Measurements from ENCODE around the gene TMC8.

TMC8 gene

DNA sequence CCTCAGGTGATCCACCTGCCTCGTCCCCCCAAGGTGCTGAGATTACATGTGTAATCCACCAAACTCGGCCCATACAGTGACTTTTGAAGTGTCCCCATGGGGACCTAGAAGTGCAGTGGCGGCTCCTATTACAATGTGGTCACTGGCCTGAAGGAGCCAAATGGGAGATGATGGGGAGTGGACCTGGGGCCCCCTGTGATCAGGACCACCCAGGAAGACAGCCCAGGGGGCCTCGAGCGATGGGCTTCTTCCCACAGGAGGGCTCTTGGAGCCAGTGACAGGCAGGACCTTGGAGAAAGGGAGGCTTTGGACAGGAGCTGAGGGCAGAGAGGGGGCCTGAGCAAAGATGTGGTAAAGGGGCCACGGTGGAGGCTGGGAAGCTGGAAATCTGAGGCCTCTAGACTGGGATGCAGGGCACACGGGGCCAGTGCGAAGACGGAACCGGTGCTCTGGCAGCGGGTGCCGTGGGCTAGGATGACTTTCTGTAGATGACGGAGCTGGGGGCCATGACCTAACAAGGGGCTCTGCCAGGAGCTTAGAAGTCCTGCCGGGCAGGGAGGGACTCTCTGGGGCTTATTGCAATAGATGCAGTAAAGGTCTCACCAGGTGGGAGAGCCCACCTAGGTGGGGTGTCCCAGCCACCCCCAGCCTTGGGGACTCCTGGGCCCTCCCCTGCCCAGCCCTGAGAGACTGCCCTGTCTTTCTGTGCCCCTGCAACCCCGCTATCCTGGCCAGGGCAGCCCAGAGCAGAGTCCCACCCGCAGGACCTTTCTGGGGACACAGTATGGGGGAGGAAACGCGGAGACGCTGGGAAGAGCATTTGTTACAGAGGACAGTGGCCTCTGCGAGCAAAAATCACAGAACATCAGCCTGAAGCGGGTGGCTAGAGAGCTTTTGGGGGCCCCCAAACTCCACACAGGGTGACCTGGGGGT lies 12.9 kb downstream of the TMC8 start:
- Histone ChIP-seq H3K4me1 (ENCODE audit: control insufficient read depth, insufficient read depth, low read length) (no peaks in the 10 kb centered on the region), H3K9me3 (ENCODE audit: control insufficient read depth, low read length) (no peaks in the 10 kb centered on the region), H3K27me3 (ENCODE audit: control insufficient read depth, insufficient read depth, low read length, poor library complexity, severe bottlenecking) (no peaks in the 10 kb centered on the region), H3K27ac (ENCODE audit: insufficient read depth, low read depth, low read length, poor library complexity, severe bottlenecking) (no peak overlapping the region), H3K36me3 (ENCODE audit: control insufficient read depth, insufficient read depth, low read length) (no peaks in the 10 kb centered on the region), H3K4me3 (ENCODE audit: insufficient read depth, low read depth, low read length) (no peak overlapping the region)
- WGBS, 2 experiments = 92% methylated on average over 21 of the region's 21 CpGs

DNA sequence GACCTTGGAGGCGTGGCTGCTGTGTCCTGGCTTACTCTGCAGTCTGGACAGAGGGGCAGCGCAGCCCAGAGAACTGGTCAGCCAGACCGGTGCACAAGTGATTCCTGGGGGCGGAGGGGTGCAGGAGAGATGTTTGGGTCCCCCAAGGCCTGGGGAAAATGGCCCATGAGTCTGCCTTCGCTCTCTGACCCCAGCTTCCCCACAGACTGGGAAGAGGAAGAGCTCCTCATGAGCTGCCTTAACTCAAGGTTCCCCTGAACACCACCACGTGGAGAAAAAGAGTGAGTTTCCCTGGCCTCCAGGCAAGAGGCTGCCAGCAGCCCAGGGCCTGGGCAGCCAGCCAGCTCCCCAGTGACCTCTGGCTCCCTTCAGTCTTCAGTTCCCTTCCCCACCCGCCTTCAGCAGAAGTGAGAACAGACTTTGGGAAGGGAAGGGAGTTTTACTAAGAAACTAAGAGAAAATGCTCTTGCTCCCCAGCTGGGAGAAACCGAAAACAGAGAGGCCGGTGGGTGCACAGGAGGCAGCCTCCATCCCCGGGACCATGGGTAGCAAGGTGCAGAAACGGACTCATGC lies 13.7 kb downstream of the TMC8 start:
- Histone ChIP-seq H3K9me3 (ENCODE audit: control insufficient read depth, low read length) (no peaks in the 10 kb centered on the region), H3K27me3 (ENCODE audit: control insufficient read depth, insufficient read depth, low read length, poor library complexity, severe bottlenecking) (no peaks in the 10 kb centered on the region), H3K4me1 (ENCODE audit: control insufficient read depth, insufficient read depth, low read length) (no peaks in the 10 kb centered on the region), H3K27ac (ENCODE audit: insufficient read depth, low read depth, low read length, poor library complexity, severe bottlenecking) (no peak overlapping the region), H3K36me3 (ENCODE audit: control insufficient read depth, insufficient read depth, low read length) (no peaks in the 10 kb centered on the region), H3K4me3 (ENCODE audit: insufficient read depth, low read depth, low read length) (no peak overlapping the region)
- WGBS, 2 experiments = 85 to 89% methylated on average over 11 of the region's 11 CpGs

DNA sequence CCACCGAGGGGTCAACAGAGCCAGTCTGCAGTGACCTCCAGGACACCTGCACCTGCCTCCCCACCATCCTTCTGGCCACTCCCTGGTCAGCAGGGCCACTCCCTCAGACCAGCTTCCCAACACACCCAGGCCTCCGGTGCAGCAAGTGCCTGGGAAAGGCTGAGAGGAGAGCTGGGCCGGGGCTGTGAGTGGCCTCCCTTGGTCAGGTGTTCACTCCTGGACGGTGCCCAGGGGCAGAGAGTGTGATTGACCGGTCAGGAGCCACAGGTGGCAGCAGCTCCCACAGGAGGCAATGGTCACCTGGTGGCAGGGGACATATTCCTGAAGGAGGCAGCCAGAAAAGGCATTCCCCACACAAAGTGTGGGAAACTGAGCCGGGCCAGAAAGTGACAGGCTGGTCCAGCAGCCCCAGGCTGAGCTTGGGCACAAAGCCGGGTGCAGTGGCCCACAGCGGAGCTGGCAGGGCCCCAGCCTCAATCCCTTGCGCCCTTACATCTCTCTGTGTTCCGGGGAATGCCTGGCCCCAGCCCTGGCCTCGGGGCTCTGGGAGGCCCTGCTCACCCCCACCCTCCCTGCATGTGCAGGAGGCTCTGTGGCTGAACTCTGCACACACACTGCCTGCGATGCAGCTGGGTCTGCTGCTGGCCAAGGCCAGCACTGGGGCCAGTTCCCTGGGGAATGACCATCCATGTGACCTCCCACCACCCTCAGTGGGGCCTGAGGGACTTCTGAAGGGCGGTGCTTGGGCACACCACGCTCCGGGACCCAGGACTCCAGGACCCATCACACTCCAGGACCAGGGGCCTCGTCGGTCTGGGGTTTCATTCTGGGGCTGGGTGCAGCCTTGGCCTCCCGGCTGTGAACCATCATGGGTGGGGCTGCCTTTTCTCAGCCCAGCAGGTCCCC lies 14.4 kb downstream of the TMC8 start:
- Histone ChIP-seq H3K27me3 (ENCODE audit: control insufficient read depth, insufficient read depth, low read length, poor library complexity, severe bottlenecking) (no peaks in the 10 kb centered on the region), H3K4me3 (ENCODE audit: insufficient read depth, low read depth, low read length) (no peak overlapping the region), H3K27ac (ENCODE audit: insufficient read depth, low read depth, low read length, poor library complexity, severe bottlenecking) (no peak overlapping the region), H3K9me3 (ENCODE audit: control insufficient read depth, low read length) (no peaks in the 10 kb centered on the region), H3K36me3 (ENCODE audit: control insufficient read depth, insufficient read depth, low read length) (no peaks in the 10 kb centered on the region), H3K4me1 (ENCODE audit: control insufficient read depth, insufficient read depth, low read length) (no peaks in the 10 kb centered on the region)
- WGBS, 2 experiments = 92 to 93% methylated on average over 18 of the region's 18 CpGs

DNA sequence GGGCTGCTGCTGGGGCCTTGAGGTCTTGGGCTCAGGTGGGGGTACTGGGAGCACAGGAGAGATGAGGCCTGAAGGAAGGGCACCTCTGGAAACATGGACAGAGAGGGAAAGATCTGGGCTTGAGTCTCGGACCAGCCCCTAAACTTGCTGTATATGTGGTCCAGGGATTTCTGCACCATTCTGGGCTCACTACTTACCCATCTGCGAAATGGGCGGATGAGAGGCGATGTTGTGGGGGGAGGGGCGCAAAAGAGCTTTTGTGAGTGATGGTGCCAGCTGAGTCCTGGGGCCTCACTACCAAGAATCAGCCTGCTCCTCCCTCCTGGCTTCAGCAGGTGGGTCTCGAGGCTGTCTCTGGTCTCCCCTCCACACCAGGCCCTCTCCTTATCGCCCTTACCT lies 15.9 kb downstream of the TMC8 start:
- Histone ChIP-seq H3K27me3 (ENCODE audit: control insufficient read depth, insufficient read depth, low read length, poor library complexity, severe bottlenecking) (no peaks in the 10 kb centered on the region), H3K27ac (ENCODE audit: insufficient read depth, low read depth, low read length, poor library complexity, severe bottlenecking) (no peak overlapping the region), H3K4me1 (ENCODE audit: control insufficient read depth, insufficient read depth, low read length) (no peaks in the 10 kb centered on the region), H3K9me3 (ENCODE audit: control insufficient read depth, low read length) (no peaks in the 10 kb centered on the region), H3K36me3 (ENCODE audit: control insufficient read depth, insufficient read depth, low read length) (no peaks in the 10 kb centered on the region), H3K4me3 (ENCODE audit: insufficient read depth, low read depth, low read length) (no peak overlapping the region)
- WGBS, 2 experiments = 92 to 94% methylated on average over 7 of the region's 7 CpGs

DNA sequence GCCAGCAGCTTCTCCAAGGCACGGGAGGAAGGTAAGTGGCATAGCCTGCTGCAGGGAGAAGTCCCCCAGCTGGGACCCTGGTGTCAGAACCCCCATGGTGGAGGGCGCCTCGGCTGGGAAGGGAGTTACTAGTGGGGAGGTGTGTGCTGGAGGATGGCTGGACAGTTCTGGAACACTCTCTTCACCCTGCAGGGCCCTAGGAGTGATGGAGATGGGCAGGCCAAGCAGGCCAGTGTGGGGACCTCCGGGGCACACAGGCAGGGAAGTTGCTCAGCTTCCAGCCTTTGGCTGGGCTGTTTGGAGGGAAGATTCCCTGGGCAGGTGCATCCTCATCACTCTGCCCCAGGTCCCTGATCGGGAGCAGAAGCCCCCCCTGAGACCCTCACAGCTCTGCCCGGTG lies 16.3 kb downstream of the TMC8 start:
- Histone ChIP-seq H3K4me1 (ENCODE audit: control insufficient read depth, insufficient read depth, low read length) (no peaks in the 10 kb centered on the region), H3K4me3 (ENCODE audit: insufficient read depth, low read depth, low read length) (no peak overlapping the region), H3K36me3 (ENCODE audit: control insufficient read depth, insufficient read depth, low read length) (no peaks in the 10 kb centered on the region), H3K27me3 (ENCODE audit: control insufficient read depth, insufficient read depth, low read length, poor library complexity, severe bottlenecking) (no peaks in the 10 kb centered on the region), H3K27ac (ENCODE audit: insufficient read depth, low read depth, low read length, poor library complexity, severe bottlenecking) (no peak overlapping the region), H3K9me3 (ENCODE audit: control insufficient read depth, low read length) (no peaks in the 10 kb centered on the region)
- 89 to 92% methylated on average over 6 of the region's 6 CpGs for WGBS, 2 experiments

DNA sequence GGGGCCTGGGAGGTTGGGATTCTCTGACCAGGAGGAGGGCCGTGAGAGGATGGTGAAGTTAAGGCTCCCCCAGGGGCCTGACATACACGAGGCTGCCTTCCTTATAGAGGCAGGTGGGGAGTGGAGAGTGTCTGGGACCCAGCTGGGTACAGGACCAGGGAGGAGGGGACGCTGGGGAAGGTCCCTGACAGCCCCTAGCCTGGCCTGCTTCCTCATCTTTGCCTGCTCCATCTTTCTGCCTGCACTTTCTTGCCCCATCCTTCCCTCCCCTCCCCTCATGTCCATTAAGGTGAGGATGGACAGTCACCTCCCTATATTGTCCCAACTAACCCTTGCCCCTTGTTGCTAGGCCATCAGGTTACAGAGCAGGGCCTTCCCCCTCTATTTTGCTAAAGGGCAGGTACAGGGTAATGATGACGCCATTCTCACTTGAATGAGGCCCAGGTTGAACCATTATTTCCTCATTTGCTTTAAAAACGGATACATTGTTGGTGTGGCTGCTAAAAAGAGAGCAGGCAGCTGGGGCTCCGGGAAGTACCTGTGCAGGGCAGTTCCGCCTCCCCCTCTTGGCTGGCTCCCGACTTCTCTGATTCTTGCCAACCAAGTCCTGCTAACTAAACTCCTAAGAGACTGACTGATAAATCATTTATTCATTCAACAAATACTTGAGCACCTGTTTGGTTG lies 16.9 kb downstream of the TMC8 start:
- no peaks in the 10 kb centered on the region for H3K9me3 ChIP-seq (ENCODE audit: control insufficient read depth, low read length)
- 79 to 82% methylated on average over 8 of the region's 8 CpGs for WGBS, 2 experiments

DNA sequence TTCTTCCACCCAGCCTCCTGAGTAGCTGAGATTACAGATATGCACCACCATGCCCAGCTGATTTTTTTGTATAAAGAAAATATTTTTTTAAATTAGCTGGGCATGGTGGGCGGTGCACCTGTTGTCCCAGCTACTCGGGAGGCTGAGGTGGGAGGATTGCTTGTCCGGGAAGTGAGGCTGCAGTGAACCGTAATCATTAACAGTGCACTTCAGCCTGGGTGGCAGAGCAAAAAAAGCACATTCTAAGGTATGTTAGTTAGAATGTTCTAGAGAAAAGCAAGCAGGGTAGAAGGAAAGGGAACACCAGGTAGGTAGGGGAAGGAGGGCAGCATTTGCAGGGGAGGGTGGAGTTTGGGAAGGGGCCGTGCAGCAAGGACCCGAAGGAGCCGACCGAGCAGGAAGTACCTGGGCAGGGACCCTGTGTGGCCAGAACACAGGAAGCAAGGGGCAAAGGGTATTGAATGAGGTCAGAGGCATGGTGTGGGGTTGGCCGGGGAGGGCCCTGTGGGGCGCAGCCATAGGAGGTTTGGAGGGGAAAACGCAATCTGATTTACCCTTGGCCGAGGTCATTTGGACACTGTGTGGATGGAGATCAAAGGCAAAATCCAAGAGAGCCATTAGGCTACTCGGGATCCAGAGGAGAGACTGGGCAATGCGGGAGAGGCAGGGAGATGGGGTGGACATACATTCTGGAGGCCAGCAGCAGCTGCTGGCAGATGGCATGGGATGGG lies 17.9 kb downstream of the TMC8 start:
- no peaks in the 10 kb centered on the region for H3K27me3 ChIP-seq (ENCODE audit: control insufficient read depth, insufficient read depth, low read length, poor library complexity, severe bottlenecking)
- H3K27ac ChIP-seq (ENCODE audit: insufficient read depth, low read depth, low read length, poor library complexity, severe bottlenecking) = no peak overlapping the region
- H3K4me1 ChIP-seq (ENCODE audit: control insufficient read depth, insufficient read depth, low read length) = no peaks in the 10 kb centered on the region
- H3K36me3 ChIP-seq (ENCODE audit: control insufficient read depth, insufficient read depth, low read length) = no peaks in the 10 kb centered on the region
- H3K9me3 ChIP-seq (ENCODE audit: control insufficient read depth, low read length) = no peaks in the 10 kb centered on the region
- no peak overlapping the region for H3K4me3 ChIP-seq (ENCODE audit: insufficient read depth, low read depth, low read length)
- 93 to 94% methylated on average over 14 of the region's 14 CpGs for WGBS, 2 experiments

More for the DNA sequence above, 16.9 kb downstream of the TMC8 start:
- Histone ChIP-seq H3K27ac (ENCODE audit: insufficient read depth, low read depth, low read length, poor library complexity, severe bottlenecking) (no peak overlapping the region), H3K27me3 (ENCODE audit: control insufficient read depth, insufficient read depth, low read length, poor library complexity, severe bottlenecking) (no peaks in the 10 kb centered on the region), H3K4me1 (ENCODE audit: control insufficient read depth, insufficient read depth, low read length) (no peaks in the 10 kb centered on the region), H3K4me3 (ENCODE audit: insufficient read depth, low read depth, low read length) (no peak overlapping the region), H3K36me3 (ENCODE audit: control insufficient read depth, insufficient read depth, low read length) (no peaks in the 10 kb centered on the region)

DNA sequence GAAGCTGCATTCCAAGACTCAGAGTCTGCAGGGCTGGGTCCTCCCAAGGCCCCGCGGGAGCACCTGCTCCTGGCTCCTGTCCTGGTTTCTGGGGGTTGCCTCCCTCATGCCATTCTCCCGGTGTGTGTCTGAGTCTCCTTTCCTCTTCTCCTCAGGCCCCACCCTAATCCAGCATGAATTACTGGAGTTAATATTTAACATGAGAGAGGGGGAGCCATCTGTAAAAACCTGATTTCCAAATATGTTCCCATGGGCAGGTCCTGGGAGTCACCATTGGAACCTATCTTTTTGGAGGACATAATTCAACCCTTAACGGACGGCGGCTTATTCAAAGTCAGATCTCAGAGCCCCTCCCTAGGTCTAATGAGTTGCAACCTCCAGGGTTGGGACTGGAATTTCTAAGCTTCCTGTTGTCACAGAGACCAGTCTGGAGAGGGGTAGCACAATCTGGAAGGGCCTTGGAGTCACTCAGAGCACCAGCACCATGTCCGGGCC lies 21.0 kb downstream of the TMC8 start:
- Histone ChIP-seq H3K27me3 (ENCODE audit: control insufficient read depth, insufficient read depth, low read length, poor library complexity, severe bottlenecking) (no peaks in the 10 kb centered on the region), H3K4me1 (ENCODE audit: control insufficient read depth, insufficient read depth, low read length) (no peaks in the 10 kb centered on the region), H3K4me3 (ENCODE audit: insufficient read depth, low read depth, low read length) (no peak overlapping the region), H3K27ac (ENCODE audit: insufficient read depth, low read depth, low read length, poor library complexity, severe bottlenecking) (no peak overlapping the region), H3K9me3 (ENCODE audit: control insufficient read depth, low read length) (no peaks in the 10 kb centered on the region), H3K36me3 (ENCODE audit: control insufficient read depth, insufficient read depth, low read length) (no peaks in the 10 kb centered on the region)
- 88 to 93% methylated on average over 7 of the region's 7 CpGs for WGBS, 2 experiments

Data from ectodermal cell (in vitro differentiated cells).